Activated CD8-positive, alpha-beta memory T cell treated with anti-CD3 and anti-CD28 coated beads, Interleukin-2, amount 50 U/mL, for 4 hours (primary cell): Measurements from ENCODE around the gene TMC4.

Experiments
- DNase-seq: peaks from one replicate; pipeline ENCODE4 v3.0.0-alpha.2; 2020

TMC4 gene

DNA sequence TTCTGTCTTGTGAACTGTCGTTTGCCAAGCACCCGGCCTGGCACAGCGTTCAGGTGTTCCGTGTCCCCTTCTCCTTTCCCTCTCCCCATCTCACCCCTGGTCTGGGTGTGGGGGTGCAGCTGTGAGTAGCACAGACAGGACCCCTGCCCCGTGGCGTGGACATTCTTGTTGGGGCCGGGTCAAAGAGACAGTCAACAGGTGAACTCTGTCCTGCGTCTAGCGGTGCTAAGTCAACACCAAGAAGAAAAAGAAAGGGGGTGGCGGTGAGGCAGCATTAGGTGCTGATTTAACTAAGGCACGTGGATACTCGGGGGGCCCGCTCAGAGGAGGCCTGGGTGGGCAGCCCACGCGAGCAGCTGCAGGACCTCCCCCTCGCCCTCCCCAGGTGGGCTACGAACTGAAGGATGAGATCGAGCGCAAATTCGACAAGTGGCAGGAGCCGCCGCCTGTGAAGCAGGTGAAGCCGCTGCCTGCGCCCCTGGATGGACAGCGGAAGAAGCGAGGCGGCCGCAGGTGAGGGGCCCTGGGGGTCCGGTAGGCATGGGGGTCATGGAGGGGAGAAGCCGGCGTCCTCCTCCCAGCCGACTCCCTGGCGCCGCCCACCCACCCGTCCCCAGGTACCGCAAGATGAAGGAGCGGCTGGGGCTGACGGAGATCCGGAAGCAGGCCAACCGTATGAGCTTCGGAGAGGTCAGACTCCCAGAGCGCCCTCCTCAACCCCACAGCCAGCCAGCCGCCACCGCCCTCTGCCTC lies 45.1 kb downstream of the TMC4 start:
- no peak for DNase-seq

DNA sequence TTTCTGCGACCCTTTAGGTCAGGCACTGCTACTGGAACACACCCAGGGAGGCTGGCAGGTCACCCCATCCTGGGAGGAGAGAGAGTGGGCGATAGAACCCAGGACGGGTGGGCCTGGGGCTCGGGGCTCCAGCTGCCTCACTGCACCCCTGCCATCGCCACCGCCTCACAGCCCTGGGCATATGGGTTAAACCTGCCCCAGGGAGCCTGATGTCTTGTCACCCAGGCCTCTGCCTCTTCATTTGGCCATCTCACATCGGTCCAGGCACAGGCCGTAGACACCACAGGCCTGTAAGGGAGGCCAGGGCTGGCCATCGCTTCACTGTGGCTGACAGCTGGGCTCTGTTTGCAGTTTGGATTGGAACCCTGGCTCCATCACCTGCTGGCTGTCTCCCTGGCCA lies 47.2 kb downstream of the TMC4 start:
- no peak for DNase-seq

DNA sequence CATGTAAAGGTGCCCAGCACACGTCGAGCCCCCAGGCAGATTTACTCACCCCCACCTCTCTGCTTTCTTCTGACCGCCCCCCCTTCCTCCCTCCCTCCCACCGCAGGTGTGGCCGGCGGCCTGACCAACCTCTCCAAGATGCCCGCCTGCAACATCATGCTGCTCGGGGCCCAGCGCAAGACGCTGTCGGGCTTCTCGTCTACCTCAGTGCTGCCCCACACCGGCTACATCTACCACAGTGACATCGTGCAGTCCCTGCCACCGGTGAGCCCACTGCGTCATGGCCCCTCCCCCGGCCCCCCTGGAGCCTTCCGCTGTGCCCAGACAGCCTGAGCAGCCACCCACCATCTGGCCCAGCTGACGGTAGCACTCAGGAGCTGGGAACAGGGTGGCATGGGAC lies 48.6 kb downstream of the TMC4 start:
- no peak for DNase-seq

DNA sequence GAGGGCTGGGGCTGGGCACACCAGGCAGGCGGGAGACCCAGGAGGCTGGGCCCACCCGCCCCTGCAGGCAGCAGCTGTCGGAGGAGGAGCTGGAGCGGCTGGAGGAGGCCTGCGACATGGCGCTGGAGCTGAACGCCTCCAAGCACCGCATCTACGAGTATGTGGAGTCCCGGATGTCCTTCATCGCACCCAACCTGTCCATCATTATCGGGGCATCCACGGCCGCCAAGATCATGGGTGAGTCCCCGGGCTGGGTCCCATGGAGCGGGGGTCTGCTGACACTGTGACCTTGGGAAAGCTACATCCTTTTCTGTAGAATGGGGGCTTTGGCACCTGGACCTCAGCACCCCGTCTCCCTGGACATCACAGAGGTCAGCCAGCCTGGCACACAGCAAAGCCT lies 49.3 kb downstream of the TMC4 start:
- no peak for DNase-seq

DNA sequence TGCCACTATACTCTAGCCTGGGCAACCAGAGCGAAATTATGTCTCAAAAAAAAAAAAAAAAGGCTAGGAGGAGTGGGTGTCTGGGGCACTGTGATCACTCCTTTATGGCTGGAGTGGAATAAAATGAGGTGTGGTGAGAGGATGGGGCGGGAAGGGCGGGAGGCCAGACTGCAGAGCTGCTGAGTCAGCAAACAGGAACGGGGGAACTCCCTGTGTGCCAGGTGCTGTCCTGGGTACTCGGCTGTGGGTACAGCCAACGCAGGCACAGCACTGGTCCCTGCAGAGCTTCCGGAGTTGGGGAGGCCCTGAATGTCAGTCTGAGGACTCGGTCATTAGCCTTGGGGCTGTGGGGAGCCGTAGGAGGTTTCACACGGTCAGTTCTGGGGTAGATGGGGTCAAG lies 51.7 kb downstream of the TMC4 start:
- DNase-seq: no peak

DNA sequence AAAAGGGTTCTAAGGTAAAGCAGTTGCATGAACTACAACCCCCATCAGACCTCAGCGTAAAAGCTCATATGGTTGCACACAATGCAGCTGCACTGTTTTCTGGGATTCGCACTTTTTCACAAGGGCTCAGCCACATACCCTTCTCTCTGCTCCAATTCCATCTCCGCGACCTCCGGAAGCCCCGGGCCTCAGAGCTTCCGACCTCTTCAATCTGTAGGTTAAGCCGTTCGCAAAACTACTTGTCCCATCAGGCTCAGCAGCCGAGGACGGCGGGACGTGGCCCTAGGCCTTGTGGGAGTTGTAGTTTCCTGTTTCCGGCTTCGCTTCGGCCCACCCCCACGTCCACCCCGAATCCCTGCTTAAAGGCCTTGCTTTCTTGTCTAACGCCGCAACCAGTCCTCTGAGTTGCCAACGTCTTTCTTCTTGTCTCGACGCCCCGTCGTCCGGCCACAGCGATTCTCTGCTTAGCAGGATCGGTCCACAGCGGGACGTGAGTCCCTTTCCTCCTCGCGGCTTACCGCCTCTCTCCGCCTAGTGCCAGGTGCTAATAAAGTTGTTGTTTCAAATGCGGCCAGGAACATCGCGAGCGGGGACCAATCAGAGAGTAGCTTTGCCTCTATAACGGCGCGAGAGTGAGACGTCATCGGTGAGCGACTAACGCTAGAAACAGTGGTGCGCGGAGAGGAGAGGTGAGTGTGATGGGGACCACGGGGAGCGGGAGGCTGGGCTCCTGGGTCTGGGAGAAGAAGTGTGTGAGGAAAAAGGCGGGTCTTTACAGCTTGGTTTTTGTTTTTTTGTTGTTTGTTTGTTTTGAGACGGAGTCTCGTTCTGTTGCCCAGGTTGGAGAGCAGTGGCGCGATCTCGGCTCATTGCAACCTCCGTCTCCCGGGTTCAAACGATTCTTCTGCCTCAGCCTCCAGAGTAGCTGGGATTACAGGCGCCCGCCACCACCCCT lies 57.6 kb downstream of the TMC4 start, which contains the start of the genes PRPF31 and TFPT:
Gene PRPF31, plus strand, starts transcription at position 646 of the 955 bp plus-strand sequence. CDS start 2,525 bp downstream, outside the sequence.
Gene TFPT, minus strand, starts transcription at position 549 of the 955 bp plus-strand sequence. Its CDS starts 388 bp downstream, at position 161.
- peak; percentile 98 for DNase-seq

DNA sequence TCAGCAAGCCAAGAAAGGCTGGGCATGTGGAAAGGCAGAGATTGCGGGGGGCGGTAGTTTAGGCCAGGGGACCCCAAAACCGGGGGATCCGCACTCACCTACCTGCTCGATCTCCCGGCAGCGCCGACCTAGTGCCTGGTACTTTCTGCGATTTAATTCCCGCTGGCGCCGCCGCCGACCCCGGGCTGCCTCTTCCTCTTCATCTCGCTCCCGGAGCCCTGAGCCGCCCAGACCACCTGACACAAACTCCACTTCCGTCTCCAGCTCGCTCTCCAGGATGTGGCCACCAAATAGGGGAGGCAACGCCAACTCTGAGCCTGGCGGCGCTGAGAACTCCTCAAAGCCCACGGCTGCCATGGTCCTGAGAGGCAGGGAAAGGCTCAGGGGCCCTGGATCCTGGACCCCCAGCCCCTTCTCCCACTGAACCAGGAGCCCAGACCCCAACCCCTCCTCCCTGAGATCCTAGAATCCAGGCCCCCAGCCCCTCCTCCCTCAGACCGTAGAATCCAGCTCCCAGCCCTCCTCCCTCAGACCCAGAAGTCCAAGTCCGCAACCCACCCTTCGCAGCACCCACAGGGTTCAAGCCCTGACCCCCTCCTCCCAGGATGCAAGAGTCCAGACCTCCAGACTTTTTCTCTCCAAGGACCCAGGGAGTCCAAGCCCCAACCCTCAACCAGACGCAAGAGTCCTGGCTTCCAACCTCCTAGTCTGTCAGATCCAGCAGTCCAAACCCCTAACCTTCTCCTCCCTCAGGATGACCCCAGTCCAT lies 58.4 kb downstream of the TMC4 start:
- DNase-seq: peak; percentile 39
